Measurements from ENCODE around the gene DTD1.

DTD1 gene

DNA sequence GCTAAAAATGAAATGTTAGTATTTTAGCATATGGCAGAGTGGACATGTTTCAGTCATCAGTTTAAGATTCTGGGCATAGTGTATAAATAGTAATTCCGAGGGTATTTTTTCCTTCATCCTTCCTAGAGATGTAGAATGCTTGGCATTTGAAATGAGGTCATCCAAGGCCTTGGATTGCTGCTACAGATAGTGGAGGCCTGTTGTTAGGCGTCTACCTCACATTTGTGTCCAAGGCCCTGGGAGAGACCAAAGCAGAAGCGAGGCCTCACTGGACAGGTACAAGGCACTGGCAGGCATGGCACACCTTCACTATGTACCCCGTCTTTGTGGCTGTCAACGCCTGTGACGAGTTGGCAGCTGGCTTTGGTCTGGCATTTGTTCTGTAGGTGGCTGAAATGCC, 58.0 kb downstream of the DTD1 start:
- DNase-seq = no peak
- intact Hi-C loops (cut with DNase I) = no loop called here

DNA sequence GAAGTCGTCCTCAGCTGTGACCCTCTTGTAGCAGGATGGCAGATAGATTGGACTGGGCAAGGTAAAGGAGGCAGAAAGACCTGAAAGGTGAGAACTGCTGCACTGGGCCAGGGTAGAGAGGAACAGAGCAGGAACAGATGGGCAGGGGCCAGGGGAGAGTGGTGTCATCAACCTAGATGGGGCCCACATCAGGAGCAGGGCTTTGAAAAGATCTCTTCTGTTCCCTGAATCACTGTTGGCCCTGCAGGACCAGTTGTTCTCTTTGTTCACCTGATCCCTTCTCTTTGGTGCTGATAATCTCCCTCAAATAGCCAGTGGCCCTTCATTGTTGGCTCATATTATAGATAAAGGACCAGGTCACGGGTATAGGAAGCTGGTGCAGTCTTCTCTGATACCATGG, 59.9 kb downstream of the DTD1 start:
- no peak for DNase-seq
- intact Hi-C loops (cut with DNase I) = no loop called here

DNA sequence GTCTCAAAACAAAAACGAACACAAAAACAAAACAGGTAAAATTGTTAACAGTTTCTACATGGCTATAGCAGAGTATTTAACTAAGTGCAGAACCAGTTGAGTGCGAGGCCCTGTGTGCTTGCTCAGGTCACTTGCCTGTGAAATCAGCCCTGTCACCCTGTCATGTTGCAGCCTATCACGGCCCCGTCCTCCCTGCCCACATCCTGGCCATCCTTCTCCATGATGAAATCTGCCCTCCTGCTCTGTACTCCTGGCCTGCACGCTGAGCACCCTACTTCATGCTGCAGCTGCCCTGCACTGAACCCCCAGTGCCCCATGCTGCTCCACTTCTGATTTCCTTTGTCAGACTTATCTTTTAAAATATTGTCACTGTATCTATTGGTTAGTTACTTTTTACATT, 62.4 kb downstream of the DTD1 start:
- intact Hi-C loops (cut with DNase I) = no loop called here
- no peak for DNase-seq

DNA sequence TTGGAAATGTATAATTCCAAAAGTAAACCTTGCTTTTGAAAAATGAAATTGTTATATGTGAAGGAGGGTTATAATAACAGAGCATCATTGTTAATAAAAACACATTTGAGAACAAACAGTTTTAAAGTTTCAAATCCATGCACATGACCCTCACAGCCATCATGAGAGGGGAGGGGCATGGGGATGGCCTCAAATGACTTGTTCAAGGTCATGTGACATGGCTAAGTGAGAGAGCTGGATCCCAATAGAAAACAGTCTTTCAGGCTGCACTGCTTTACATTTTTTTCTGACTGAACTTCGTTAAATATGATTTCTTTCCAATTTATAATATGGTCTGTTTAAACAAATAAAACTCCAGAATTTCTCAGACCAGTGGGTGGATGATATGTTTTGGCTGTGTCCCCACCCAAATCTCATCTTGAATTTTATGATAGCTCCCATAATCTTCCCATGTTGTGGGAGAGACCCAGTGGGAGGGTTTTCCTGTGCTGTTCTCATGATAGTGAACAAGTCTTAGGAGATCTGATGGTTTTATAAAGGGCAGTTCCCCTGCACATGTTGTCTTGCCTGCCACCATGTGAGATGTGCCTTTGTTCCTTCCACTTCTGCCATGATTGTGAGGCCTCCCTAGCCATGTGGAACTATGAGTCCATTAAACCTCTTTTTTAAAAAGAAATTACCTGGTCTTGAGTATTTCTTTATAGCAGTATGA, 66.0 kb downstream of the DTD1 start:
- intact Hi-C loops (cut with DNase I) = no loop called here
- DNase-seq = no peak

DNA sequence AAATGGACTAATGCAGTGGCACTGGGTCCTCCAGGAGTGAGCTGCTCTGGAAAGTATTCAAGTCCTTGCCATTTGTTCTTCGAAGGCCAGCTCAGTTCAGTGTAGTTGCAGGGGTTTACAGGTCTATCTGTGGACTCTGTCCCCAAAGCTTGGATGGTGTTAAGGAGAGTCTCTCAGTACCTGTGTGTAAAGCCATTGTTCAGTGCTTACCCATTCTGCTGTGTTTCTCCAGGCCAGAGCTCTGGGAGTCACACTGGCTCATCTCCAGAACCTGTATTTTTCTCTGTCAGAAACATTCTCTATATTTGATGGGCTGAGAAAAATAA, 66.6 kb downstream of the DTD1 start:
- intact Hi-C loops (cut with DNase I) = no loop called here
- no peak for DNase-seq

DNA sequence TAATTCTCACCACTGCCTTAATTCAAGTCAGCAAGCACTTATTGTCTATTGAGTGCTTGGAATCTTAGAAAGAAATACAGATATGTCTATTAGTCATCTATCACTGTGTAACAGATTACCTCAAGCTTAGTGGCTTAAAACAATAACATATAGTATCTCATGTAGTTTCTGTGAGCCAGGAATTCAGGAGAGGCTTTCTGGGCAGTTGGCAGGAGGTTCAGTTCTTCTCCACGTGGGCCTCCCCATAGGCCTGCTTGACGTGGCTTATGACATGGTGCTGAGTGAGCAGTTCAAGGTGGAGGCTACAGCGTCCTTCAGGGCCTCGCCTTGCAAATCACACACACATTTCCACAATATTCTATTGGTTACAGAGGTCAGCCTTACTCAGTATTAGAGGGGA, 69.7 kb downstream of the DTD1 start:
- DNase-seq = no peak
- intact Hi-C loops (cut with DNase I) = no loop called here

DNA sequence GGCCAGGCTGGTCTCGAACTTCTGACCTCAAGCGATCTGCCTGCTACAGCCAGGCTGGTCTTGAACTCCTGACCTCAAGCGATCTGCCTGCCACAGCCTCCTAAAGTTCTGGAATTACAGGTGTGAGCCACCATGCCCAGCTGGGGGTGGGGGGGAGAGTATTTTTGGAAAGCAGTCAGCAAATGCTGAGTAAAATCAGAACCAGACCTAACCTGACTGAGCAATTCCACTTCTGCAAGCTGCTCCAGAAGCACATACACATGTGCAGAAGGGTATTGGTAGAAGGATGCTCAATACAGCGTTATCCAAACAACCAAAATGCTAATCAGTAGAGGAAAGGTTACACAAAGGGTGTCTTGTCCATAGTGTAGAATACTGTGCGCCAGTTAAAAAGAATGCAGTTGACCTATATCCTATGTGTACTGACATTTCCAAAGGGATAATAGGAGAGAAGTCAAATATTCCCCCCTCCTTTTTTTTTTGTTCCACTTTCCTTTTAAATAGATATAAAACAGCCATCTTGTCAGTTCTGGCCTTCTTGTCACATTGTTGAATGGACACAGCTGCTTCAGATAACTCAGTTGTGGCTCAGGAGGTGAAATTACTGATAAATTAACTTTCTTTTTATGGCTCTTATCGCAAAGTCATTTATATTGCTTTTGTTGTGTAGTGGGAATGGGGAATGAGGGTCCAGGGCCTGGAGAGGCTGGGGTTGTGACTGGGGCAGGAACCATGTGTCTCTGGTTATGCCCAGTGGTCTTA, 74.6 kb downstream of the DTD1 start:
- DNase-seq = no peak
- intact Hi-C loops (cut with DNase I) = no loop called here

DNA sequence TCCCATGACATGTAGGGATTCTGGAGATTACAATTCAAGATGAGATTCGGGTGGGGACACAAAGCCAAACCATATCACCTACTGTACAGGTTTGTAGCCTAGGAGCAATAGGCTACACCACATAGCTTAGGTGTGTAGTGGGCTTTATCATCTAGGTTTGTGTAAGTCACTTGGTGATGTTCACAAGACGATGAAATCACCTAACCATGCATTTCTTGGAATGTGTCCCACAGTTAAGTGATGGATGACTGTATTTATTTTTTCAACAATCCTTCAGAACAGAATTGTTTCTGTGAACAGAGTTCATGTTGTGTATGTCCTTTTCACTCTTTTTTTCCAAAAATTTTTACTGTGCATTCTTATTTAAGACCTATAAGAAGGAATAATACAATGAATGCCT, 76.1 kb downstream of the DTD1 start:
- intact Hi-C loops (cut with DNase I) = no loop called here
- no peak for DNase-seq

DNA sequence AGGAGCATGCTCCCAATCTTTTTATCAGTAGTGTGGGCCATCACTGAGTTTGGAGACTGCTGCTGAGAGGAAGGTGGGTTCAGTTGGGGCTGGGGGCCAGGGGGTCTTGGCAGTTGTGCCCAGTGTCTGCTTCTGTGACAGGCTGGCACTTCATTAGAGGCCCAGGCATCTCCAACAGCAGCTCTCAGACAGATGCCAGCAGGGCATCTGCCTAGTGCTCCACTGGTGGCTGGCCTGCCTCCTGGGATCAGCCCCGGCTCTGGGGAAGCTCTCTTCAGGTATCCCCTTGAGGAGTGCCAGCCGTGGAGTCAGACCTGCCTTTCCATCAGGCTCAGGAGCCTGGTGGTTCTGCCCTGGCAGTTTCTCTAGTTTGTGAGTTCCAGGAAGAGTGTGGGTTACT, 77.3 kb downstream of the DTD1 start:
- DNase-seq = no peak
- intact Hi-C loops (cut with DNase I) = no loop called here

DNA sequence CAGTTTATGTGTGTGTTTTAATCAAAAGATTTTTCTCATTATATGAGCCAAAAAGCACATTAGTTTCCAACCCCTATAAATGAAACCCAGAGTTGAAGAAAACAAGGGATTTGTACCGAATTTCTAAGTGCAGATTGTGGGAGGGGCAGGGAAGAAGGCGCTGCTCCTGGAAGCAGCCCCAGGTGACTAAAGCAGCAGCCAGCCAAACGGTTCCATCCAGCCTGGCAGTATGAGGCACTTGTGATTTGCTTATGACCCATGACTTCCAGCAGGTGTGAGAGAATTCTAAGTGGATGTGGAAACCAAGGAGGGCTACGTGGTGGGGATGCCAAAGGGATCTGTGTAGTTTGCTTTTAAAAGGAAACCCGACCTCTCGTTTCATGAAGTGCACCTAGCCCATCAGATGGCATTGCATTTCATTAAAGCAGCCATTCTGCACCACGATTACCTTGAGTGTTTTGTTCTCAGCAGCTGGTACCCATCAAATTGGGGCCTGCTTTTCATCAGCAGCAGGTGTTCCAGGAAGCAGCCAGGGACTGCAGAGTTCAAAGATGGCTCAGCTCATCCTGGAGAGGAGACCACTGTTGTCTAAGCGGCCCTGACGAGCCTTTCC, 79.1 kb downstream of the DTD1 start:
- intact Hi-C loops (cut with DNase I) = no loop called here
- no peak for DNase-seq

DNA sequence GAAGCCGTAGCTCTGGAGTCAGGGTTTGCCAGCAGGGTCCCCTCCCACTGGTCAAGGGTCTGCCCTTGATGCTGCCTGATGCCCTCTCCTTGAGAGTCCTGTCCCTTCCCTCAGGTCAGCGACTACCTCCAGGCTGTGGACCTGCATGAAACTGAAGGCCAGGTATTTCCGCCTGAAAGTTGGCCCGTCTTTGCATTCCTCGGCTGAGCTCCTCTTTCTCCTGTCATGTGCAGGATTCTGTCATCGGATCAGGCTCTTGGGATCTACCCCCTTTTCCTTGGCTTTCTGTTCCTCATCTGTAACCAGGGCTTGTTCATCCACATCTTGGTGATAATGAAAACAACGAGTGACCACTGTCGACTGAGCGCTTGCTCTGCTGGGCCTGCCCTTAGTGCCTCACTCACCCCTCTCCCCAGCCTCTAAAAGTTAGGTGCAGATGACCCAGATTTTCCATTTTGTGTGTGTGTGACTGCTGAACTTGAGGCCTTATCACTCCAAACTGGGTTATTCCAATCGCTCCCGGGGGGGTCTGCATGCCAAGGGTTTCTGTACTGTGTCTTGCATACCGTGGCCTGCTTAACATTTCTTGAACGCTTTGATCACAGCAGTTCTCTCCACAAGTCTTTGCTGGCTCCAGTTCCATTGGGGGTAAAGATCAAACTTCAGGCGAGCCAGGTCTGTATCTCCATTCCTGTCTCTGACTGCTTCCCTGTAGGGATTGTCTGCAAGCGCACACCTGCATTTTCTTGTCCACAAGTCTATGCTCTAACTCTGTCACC, 81.6 kb downstream of the DTD1 start:
- DNase-seq = no peak
- intact Hi-C loops (cut with DNase I) = no loop called here

DNA sequence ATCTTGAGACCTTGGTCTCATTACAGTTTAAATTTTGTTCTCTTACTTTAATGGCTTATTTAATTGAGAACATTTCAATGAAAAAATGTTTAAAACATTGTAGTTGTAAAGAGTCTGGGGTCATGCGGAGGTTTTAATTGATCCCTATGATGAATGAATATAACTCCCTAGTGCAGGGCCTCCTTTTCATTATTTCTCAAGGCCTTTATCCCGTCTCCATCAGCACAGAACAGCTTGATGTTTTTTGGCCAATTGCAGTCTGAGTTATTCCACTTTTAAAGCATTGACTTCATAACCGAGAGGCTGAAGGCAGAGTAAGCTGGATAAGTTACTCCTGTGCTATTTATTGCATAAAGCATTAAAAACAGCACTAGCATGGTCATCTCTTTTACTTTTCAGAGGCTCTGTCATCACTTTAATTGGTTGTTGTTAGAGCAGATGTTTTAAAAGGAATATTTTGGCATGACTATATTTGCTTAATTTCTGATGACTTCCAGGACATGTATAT, 83.4 kb downstream of the DTD1 start:
- intact Hi-C loops (cut with DNase I) = no loop called here
- DNase-seq = no peak

DNA sequence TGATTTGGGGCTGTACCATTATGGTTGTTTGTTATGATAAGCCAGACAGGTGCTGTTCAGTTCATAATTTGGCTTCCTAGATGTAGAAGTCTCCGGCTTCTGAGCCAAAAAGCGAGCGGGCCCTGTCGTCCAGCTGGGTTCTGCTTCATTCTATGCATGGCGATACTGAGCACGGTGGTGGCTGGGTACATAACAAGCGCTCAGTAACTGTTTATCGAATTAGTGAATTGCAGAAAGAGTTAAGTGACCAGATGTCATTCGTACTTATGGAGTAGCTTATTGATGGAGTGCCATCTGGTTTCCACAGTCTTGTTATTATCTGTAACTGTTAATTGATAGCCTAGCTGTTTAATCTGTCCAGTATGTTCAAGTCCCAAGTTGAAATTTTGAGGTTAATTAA, 85.0 kb downstream of the DTD1 start:
- no peak for DNase-seq
- intact Hi-C loops (cut with DNase I) = no loop called here

DNA sequence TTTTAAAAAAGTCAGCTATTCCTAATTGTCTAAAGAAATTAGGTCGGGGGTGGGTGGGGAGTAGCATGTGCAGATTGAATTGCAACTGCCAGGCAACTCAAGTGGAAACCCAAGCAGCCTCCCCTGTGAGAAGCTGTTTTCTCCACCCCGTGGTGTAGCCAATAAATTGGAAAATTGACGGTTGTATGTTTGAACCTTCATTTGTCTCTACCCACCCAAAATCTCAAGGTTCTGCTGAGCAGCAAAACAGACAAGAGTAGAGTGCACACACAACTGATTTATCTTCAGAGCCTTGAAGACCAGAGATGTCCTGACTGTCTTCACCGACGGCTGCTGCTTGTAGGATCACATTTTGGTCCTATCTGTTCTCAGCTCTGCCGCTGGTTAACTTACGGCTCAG, 88.5 kb downstream of the DTD1 start:
- no peak for DNase-seq
- intact Hi-C loops (cut with DNase I) = no loop called here

DNA sequence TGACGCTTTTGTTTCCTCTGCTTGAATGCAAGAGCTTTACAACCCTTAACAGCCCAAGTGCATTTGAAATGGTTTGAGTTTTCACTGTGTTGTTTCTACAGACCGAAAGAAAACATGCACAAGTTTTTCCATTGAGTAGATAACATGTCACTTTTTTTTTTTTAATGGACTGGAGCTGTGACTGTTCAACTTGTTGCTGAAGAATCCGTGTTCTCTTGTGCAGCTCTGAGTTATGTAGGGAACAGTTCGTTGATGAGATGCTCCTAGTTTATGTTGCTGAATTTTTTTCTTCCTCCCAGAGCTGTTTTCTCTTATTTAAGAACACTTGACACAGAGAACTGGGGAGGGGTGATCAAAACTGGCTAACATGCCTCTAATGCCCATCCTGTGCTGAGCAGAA, 89.3 kb downstream of the DTD1 start:
- no peak for DNase-seq
- intact Hi-C loops (cut with DNase I) = no loop called here

DNA sequence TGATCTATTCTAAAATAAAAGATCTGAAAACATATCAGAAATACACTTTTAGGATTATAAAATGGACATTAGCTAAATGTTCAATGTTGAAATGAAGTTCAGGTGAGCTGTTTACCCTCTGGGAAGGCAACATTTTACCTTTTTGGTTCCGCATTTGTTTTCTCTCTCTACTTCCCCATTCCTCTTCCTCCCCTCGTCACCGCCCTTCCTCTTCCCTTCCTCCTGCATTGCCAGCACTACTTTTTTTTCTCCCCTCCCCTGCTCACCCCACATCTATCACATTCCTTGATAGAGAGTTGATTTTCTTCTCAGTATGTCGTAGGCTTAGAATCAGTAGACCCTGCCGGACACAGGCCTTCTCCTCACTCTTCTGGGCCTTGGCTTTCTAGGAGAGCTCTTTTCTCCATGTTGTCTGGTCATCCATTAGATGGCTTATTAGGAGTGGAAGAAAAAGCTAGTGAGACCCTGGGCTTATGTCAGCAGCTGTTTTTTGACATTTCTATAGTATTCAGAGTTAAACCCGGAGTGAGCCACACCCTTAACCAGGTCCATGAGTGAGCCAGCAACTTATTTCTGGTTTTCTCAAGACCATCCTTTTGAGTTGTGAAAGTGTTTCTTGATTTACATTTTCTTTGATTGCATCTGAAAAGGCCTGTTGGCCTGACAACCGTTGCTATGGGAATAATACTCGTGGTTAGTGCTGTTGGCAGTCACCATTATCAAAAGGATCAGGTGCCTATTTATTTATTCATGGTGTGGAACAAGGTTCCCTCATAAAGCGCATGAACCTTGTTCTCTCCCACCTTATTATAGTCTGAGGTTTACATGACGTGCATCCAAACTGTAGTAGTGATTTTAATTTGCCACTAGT, 90.9 kb downstream of the DTD1 start:
- intact Hi-C loops (cut with DNase I) = no loop called here

DNA sequence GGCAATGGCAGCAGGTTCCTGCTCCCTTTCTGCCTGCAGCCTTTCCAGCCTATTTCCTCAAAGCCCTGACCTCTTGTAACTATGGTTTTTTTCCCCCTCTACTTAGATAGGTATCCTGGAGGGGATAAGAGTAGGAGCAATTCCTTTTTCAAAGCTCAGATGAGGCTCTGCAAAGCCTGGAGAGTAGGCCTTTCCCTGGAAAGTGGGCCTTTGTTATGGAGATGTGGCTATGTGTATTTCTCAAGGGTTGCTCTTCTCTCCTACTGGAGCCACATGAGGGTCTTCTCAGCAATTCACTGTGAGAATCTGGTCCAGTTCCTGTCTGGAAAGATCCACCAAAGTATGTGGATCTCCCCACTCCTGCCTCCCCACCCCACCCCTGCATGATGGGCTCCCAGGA, 96.0 kb downstream of the DTD1 start:
- intact Hi-C loops (cut with DNase I) = no loop called here
- DNase-seq = no peak

More for the DNA sequence above, 90.9 kb downstream of the DTD1 start:
- DNase-seq = peak in 23 of 42 donors; percentile 13 to 67 (median 39)

DNA sequence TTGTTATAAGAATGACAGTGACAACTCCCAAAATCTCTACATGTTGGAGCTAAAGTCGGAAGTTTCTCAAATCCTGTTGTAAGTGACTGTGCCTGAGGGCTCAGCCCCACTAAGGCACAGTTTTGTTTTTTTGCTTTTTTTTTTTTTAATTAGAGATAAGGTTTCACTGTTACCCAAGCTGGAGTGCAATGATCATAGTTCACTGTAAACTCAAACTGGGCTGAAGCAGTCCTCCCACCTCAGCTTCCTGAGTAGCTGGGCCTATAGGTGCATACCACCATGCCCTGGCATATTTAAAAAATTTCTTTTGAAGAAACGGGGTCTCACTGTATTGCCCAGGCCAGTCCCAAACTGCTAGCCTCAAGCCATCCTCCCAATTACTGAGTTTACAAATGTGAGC, 96.9 kb downstream of the DTD1 start:
- intact Hi-C loops (cut with DNase I) = no loop called here
- DNase-seq = no peak

DNA sequence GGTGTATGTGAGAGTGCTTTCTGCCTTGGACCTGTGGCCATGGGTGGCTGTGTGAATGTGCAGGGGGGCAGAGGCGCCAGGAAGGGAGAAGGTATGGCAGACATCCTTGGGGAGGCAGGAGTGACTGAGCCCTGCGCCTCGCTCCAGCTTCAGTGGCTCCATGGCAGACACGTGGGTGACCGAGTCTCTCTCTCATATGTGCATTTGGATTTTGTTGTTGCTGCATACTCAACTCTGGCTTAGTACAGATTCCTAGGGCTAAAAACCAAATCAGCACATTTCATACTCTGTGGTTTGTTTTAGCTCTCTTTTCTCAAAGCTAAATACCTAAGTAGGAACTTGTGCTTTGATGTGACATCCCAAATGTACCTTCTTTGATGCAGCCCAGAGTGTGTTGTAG, 97.6 kb downstream of the DTD1 start:
- no peak for DNase-seq
- intact Hi-C loops (cut with DNase I) = no loop called here
